ENCODE results near the gene PRKCH. TPM values are rescaled to one million over a fixed set of nuclear protein-coding genes. Genes with fewer than 3 reads are reported as not detected.

PRKCH gene
- total RNA-seq, 1 donor from 2014 or later = 20.2 TPM

- no peaks in the 10 kb centered on the region for H3K36me3 ChIP-seq
- TF ChIP-seq CTCF (IDR thresholded peaks at IDR 0.05) = no peak
- no peaks in the 10 kb centered on the region for H3K27me3 ChIP-seq
- peaks cover 17 to 21% of the 10 kb centered on the region in 2 donors for H3K9me3 ChIP-seq
- peaks cover 0 to 2% of the 10 kb centered on the region in 2 donors for H3K4me1 ChIP-seq
- intact Hi-C loops (cut with DNase I) = loop anchor here (10.0 kb wide), 3 partner anchors 299 to 1801 kb away; partner anchors contain the start of genes JKAMP and L3HYPDH
- H3K27ac ChIP-seq = no peak overlapping the region
- H3K4me3 ChIP-seq = no peak overlapping the region
- DNase-seq (ENCODE audit: low spot score in 2 of 2) = no peak
Measured at GRCh38 chr14:61285364-61285763, 36.0 kb upstream of the PRKCH start.

GRCh38 chr14:61287196-61287595, 34.2 kb upstream of the PRKCH start:
- no peak for DNase-seq (ENCODE audit: low spot score in 2 of 2)
- H3K36me3 ChIP-seq = no peaks in the 10 kb centered on the region
- H3K27ac ChIP-seq = no peak overlapping the region
- no peaks in the 10 kb centered on the region for H3K27me3 ChIP-seq
- H3K4me3 ChIP-seq = no peak overlapping the region
- intact Hi-C loops (cut with DNase I) = loop anchor here (10.0 kb wide), 3 partner anchors 298 to 1802 kb away; partner anchors contain the start of genes JKAMP and L3HYPDH
- TF ChIP-seq CTCF (IDR thresholded peaks at IDR 0.05) = no peak
- no peaks in the 10 kb centered on the region for H3K4me1 ChIP-seq
- H3K9me3 ChIP-seq = peaks cover 14 to 18% of the 10 kb centered on the region in 2 donors

GRCh38 chr14:61288228-61288627, 33.2 kb upstream of the PRKCH start:
- Histone ChIP-seq H3K4me1 (no peaks in the 10 kb centered on the region), H3K27me3 (no peaks in the 10 kb centered on the region), H3K36me3 (no peaks in the 10 kb centered on the region), H3K9me3 (peaks cover 4 to 8% of the 10 kb centered on the region in 2 donors), H3K4me3 (no peak overlapping the region), H3K27ac (no peak overlapping the region)
- intact Hi-C loops (cut with DNase I) = loop anchor here (10.0 kb wide), 3 partner anchors 297 to 1803 kb away; partner anchors contain the start of genes JKAMP and L3HYPDH
- no peak for DNase-seq (ENCODE audit: low spot score in 2 of 2)
- TF ChIP-seq CTCF (IDR thresholded peaks at IDR 0.05) = no peak

- TF ChIP-seq CTCF (IDR thresholded peaks at IDR 0.05) = no peak
- Histone ChIP-seq H3K27ac (no peak overlapping the region), H3K36me3 (no peaks in the 10 kb centered on the region), H3K4me3 (no peak overlapping the region), H3K9me3 (peaks cover 0 to 3% of the 10 kb centered on the region in 2 donors), H3K27me3 (no peaks in the 10 kb centered on the region), H3K4me1 (no peaks in the 10 kb centered on the region)
- DNase-seq (ENCODE audit: low spot score in 2 of 2) = no peak
- intact Hi-C loops (cut with DNase I) = loop anchor here (10.0 kb wide), 3 partner anchors 296 to 1804 kb away; partner anchors contain the start of genes JKAMP and L3HYPDH
Measured at GRCh38 chr14:61288720-61289119, 32.7 kb upstream of the PRKCH start.

- intact Hi-C loops (cut with DNase I) = no loop called here
- no peaks in the 10 kb centered on the region for H3K4me1 ChIP-seq
Measured at GRCh38 chr14:61290701-61291100, 30.7 kb upstream of the PRKCH start.

More at GRCh38 chr14:61290701-61291100, 30.7 kb upstream of the PRKCH start:
- H3K27ac ChIP-seq = no peak overlapping the region
- no peaks in the 10 kb centered on the region for H3K36me3 ChIP-seq
- no peak overlapping the region for H3K4me3 ChIP-seq
- no peaks in the 10 kb centered on the region for H3K27me3 ChIP-seq
- no peak for TF ChIP-seq CTCF (IDR thresholded peaks at IDR 0.05)
- no peak for DNase-seq (ENCODE audit: low spot score in 2 of 2)
- H3K9me3 ChIP-seq = no peaks in the 10 kb centered on the region

Data from ascending aorta (tissue), 2 donors.